GM21737 (cell line): ENCODE measurements around the gene FOSL1.

Experiments used
- ATAC-seq: cut with Tn5 transposase; IDR thresholded peaks from one replicate; pipeline ENCODE4 v1.9.1; 2021; ENCODE audit warnings: mild to moderate bottlenecking, moderate library complexity; ENCODE audit not compliant: unreplicated experiment

FOSL1 gene

GRCh38 chr11:65883058-65883761 is 17.0 kb downstream of the FOSL1 start:
- ATAC-seq, result no peak

DNA sequence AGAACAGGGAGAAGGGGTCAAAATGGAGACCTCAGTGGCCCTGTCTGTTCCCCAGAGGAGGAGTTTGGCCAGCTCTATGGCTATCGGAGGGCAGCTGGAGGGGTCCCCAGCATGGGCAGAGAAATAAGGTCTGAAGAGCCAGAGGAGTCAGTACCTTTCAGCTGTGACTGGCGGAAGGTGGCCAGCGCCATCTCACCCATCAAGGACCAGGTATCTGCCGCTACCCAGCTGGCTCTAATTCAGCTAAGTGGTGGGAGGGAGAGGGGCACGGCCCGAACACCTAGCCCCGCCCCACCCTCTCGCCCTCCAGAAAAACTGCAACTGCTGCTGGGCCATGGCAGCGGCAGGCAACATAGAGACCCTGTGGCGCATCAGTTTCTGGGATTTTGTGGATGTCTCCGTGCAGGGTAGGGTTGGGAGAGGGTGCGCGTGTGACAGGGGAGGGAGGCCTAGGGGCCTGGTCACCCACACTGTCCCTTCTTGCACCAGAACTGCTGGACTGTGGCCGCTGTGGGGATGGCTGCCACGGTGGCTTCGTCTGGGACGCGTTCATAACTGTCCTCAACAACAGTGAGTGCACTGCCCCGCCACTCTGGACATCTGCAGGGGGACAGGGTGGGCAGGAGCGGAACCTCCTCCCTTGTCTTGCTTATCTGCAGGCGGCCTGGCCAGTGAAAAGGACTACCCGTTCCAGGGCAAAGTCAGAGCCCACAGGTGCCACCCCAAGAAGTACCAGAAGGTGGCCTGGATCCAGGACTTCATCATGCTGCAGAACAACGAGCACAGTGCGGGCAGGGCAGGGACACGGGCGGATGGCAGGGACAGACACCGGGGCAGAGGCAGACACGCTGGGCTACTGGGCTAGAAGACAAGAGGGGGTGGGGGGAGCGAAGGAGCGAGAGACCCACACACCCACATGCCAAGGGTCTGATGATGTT is 17.8 kb downstream of the FOSL1 start:
- ATAC-seq, result no peak

DNA sequence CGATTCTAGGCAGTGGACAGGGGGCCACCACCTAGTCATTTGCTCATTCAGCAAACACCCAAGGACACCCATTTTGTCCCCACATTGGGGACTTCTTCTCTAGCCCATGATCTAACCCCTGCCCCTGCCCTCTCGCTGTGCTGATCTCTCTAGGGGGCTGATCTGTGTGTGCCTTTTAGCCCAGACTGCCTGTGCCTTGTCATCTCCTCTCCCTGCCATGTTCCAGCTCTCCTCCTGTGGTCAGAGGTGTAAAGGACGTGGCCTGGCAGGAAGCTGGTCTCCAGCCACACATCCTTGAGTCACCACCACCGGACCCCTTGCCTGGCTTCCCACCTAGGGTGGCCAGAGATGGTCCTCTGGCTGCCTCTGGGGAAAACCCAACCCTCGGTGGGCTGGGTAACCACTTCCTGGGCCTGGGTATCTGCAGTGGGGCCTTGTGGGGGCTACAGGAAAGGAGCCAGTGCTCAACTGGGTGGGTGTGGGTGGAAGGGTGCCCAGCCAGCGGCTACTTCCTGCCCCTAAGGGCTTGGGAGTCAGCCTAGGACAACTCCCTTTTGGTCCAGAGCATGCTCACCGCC is 19.3 kb downstream of the FOSL1 start:
- no peak for ATAC-seq

DNA sequence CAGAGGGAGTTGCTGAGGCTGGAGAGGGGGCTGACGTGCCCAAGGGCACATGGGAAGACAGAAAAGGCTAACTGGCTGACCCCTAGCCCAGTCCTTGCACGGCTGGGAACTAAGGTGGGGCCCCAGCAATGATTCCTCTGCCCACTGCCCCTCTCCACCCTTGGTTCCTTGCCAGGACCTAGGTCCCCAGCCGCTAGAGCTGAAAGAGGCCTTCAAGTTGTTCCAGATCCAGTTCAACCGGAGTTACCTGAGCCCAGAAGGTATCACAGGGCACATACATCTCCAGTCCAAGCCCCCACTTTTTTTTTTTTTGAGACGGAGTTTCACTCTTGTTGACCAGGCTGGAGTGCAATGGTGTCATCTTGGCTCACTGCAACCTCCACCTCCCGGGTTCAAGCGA is 20.2 kb downstream of the FOSL1 start:
- ATAC-seq, result no peak

DNA sequence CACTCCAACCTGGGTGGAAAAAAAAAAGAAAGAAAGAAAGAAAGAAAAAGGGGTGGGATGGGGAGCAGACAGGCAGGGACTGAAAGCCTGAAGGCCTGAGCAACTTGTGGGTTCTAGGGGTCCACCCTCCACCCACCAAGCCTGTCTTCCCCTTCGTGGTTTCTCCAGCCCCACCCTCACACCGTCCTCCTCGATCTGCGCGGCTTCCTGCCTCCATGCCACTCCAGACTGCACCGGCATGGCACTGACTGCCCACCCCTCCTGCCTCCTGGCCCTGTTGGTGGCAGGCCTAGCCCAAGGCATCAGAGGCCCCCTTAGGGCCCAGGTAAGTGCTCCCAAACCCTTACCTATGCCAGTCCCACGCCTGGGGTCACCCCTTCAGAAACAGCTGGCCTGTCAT is 20.6 kb downstream of the FOSL1 start, which contains the start of gene CTSW:
Gene CTSW (plus strand): TSS at position 221 of the 400 bp plus-strand sequence. CDS start 18 bp downstream, at position 239.
- ATAC-seq, result no peak

GRCh38 chr11:65873318-65874156 is 26.7 kb downstream of the FOSL1 start:
- peak; percentile 69 for ATAC-seq

DNA sequence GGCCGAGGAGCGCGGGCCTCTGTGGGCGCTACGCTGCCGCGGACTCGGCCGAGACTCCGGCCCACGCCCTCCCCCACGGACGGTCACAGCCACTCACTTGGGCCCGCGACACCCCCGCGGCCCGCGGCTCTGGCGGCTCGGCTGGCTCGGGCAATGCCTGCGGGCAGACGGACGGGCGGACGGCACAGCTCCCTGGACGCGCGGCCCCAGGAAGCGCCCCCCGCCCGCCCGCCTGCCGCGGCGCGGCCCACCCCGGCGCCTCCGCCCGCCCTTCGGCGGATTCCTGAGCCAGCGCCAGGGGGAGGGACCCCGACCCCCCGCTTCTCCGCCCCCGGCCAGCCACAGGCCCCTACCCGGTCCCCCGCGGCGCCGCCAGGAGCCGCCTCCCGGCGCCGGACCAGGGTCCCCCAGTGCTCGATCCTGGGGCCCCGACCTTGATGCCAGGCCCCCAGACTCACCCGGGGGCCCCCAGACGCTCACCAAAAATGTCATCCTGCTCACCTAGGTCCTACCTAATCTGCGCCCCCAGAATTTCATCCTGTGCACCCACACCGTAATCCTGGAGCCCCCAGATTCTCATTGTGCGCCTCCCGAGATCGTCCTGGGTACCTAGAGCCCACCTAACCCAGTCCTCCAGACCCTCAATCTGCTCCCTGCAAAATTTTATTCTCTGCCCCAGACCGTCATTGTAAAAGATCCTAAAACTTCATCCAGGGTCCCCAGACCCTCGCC is 27.4 kb downstream of the FOSL1 start, which contains the start of gene EFEMP2:
Gene EFEMP2 (minus strand): TSS at position 215 of the 732 bp plus-strand sequence. CDS start 446 bp downstream, outside the sequence.
- ATAC-seq, result no peak

DNA sequence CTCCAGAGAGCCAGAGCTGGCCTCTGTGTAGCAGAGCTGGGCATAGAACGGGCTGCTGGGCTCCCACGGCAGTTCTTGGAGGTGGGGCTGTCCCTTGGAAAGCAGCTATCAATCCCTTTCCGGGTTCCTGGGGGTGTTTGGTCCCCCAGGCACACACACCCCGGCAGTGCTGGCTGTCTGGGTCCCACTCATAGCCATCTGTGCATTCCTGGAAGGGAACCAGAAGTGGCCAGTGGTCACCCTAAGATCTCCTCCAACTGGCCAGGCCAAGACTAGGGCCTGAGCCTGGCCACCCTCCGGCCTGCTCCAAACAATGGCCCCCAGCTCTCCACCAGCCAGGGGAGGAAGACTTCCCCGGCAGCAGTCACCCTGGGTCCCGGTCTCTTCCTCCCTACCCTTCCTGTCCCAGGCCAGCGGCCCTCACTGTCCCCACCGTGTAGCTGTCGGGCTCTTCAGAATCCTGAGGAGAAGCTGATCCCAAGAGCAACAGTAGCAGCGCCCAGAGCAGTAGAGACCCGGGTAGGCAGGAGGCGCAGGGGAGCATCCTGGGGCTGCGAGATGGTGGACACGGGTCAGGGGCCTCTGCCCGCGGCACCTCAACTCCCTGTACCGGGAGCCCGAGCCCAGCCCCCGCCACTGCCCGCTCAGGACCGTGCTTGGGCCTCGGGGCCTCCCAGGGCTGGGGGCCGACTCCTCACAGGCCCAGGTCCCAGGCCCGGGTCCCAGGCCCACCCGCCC is 28.2 kb downstream of the FOSL1 start:
- ATAC-seq, result no peak

DNA sequence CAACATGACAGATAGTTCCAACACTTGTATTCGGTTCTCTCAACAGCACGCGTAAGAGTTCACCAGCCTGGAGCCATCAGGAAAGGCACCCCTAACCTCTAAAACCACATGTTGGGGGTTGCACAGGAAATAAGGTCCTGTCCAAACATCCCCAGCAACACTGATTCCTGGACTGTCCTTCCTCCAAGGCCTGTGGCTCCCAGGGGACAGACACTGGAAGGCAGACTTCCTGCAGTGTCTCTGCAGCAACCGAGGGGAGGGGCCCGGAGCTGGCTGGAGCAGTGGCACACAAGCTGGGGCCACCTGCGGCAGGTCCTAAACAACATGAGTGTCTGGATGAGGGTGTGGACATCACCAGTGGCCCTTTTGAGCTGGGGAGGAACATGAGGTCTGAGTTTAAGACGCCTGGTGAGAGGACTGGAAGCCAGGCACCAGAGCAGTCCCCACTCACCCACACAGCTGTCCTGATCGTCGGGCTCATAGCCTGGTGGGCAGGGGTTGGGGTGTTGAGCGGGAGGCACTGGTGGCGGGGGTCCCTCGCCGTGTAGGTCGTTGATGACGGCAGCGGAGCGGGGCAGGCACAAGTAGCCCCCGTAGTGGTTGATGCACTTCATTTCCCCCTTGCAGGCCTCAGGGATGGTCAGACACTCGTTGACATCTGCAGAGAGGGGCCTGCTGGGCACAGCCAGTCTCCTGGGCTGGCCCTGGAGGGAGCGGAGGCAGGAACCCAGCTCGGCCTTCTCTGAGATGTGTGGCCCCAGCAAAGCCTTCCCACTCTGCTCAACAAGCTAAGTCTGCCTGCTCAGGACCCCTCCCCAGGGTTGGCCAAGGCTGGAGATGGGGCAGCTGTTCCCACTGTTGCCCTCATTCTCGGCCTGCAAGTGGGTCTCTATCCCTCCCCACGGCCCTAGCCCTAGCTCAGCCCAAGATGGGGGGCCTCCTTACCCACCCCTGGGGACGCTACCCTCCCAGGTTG is 29.2 kb downstream of the FOSL1 start:
- no peak for ATAC-seq

DNA sequence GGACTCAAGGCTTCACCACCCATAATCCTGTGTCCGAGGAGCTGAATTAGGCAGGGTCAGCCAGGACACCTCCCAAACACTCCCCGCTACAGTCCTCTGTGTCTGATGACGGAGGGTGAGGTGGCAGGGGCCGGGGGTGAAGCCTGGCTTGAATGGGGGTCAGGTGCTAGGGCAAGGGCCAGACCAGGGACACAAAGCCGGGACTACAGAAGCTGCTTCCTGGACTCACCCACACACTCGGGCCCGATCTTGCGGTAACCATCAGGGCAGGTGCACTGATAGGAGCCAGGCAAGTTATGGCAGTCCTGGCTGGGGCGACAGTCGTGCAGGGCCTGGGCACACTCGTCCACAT is 29.9 kb downstream of the FOSL1 start:
- ATAC-seq, result no peak

GRCh38 chr11:65869643-65870306 is 30.4 kb downstream of the FOSL1 start:
- ATAC-seq, result no peak

GRCh38 chr11:65868907-65869306 is 31.3 kb downstream of the FOSL1 start:
- no peak for ATAC-seq

DNA sequence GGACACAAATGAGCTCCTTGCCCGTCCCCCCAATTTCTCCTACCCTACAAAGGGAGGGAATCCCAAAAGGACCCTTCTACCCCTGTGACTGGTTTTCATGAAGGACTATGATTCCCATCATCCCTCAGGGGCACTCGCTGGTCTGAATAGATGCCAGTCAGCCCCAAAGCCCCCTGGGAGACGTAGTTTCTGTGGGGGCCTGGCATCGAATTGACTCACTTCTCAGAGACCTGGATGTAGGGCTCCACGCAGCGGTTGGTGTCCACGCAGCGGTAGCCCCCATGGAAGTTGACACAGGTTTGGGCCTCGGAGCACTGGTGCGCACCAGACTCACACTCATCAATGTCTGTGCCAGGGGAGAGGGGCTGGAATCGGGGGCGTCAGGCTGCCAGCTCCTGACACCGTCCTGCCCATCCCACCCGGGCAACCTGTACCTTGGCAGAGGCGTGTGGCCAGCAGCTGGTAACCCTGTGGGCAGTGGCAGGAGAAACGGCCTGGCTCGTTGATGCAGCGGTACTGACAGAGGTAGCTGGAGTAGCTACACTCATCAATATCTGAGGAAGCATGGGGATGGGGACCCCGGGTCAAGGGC is 32.0 kb downstream of the FOSL1 start:
- no peak for ATAC-seq

- ATAC-seq, result no peak
Observed at GRCh38 chr11:65867284-65868071, 32.7 kb downstream of the FOSL1 start.

- no peak for ATAC-seq
Observed at GRCh38 chr11:65866509-65867283, 33.5 kb downstream of the FOSL1 start.
